Measurements from ENCODE around the gene PLPP7.
"Not testable (repeated sequence)": the region's sequence is repeated elsewhere in the genome, so short reads cannot be mapped to it uniquely, and the experiment has no call there.

Gene PLPP7

GRCh38 chr9:131266266-131267229, 23.0 kb upstream of the PLPP7 start:
- no peak for DNase-seq (ENCODE audit: low read depth)

- DNase-seq (ENCODE audit: low read depth), result no peak
Measured at GRCh38 chr9:131270171-131271015, 19.1 kb upstream of the PLPP7 start.

GRCh38 chr9:131271016-131271273, 18.6 kb upstream of the PLPP7 start:
- DNase-seq (ENCODE audit: low read depth), result not testable (repeated sequence)

GRCh38 chr9:131271506-131271931, 18.0 kb upstream of the PLPP7 start:
- no peak for DNase-seq (ENCODE audit: low read depth)

GRCh38 chr9:131272212-131272611, 17.3 kb upstream of the PLPP7 start:
- no peak for DNase-seq (ENCODE audit: low read depth)

GRCh38 chr9:131273146-131273855, 16.2 kb upstream of the PLPP7 start:
- DNase-seq (ENCODE audit: low read depth), result no peak

- DNase-seq (ENCODE audit: low read depth), result no peak
Measured at GRCh38 chr9:131273856-131274673, 15.5 kb upstream of the PLPP7 start.

- DNase-seq (ENCODE audit: low read depth), result no peak
Measured at GRCh38 chr9:131274674-131275331, 14.7 kb upstream of the PLPP7 start.

- DNase-seq (ENCODE audit: low read depth), result no peak
Measured at GRCh38 chr9:131275332-131276093, 14.0 kb upstream of the PLPP7 start.

GRCh38 chr9:131276094-131276888, 13.2 kb upstream of the PLPP7 start, which contains the start of gene FAM78A:
Gene FAM78A (minus strand): TSS chr9:131276510. CDS start chr9:131276179, 331 bp downstream.
- DNase-seq (ENCODE audit: low read depth), result no peak

GRCh38 chr9:131276891-131277286, 12.6 kb upstream of the PLPP7 start:
- no peak for DNase-seq (ENCODE audit: low read depth)

- no peak for DNase-seq (ENCODE audit: low read depth)
Measured at GRCh38 chr9:131277287-131277909, 12.1 kb upstream of the PLPP7 start.

GRCh38 chr9:131277910-131278701, 11.4 kb upstream of the PLPP7 start:
- peak; percentile 75 for DNase-seq (ENCODE audit: low read depth)

GRCh38 chr9:131278702-131279111, 10.8 kb upstream of the PLPP7 start:
- no peak for DNase-seq (ENCODE audit: low read depth)

- no peak for DNase-seq (ENCODE audit: low read depth)
Measured at GRCh38 chr9:131279196-131279862, 10.2 kb upstream of the PLPP7 start.

- no peak for DNase-seq (ENCODE audit: low read depth)
Measured at GRCh38 chr9:131279863-131280570, 9.5 kb upstream of the PLPP7 start.

- DNase-seq (ENCODE audit: low read depth), result no peak
Measured at GRCh38 chr9:131280660-131281059, 8.9 kb upstream of the PLPP7 start.

All from fibroblast of gingiva (primary cell).